NCI-H748 (cell line): Measurements from ENCODE around the gene CFAP58.
A peak's percentile ranks its signal among the peaks of the same experiment; 100 is the strongest.

ENCODE experiments used
- DNase-seq: peaks from one replicate; lab custom pipeline; 2025; ENCODE audit not compliant: unreplicated experiment; lab: John Stamatoyannopoulos, UW

CFAP58 gene

GRCh38 chr10:104333728-104334373, 19.8 kb upstream of the CFAP58 start:
- no peak for DNase-seq

GRCh38 chr10:104334561-104334960, 19.1 kb upstream of the CFAP58 start:
- DNase-seq = no peak

GRCh38 chr10:104334965-104335650, 18.5 kb upstream of the CFAP58 start:
- peak; percentile 51 for DNase-seq

GRCh38 chr10:104336821-104337467, 16.7 kb upstream of the CFAP58 start:
- no peak for DNase-seq

- DNase-seq = no peak
These were observed 16.1 kb upstream of the CFAP58 start for GRCh38 chr10:104337521-104337984.

- DNase-seq = peak; percentile 59
These were observed 15.5 kb upstream of the CFAP58 start, which contains the start of gene ITPRIP for GRCh38 chr10:104337985-104338735. ITPRIP (minus strand) TSS chr10:104338465; CDS start chr10:104316051, 22,414 bp downstream.

GRCh38 chr10:104339469-104340110, 14.0 kb upstream of the CFAP58 start:
- no peak for DNase-seq

- no peak for DNase-seq
These were observed 13.5 kb upstream of the CFAP58 start for GRCh38 chr10:104340111-104340526.

- DNase-seq = no peak
These were observed 13.0 kb upstream of the CFAP58 start for GRCh38 chr10:104340641-104341040.

- DNase-seq = no peak
These were observed 10.7 kb upstream of the CFAP58 start for GRCh38 chr10:104342941-104343411.

GRCh38 chr10:104344219-104344618, 9.4 kb upstream of the CFAP58 start:
- DNase-seq = no peak

GRCh38 chr10:104345515-104345914, 8.1 kb upstream of the CFAP58 start:
- no peak for DNase-seq

GRCh38 chr10:104345941-104346340, 7.7 kb upstream of the CFAP58 start:
- no peak for DNase-seq

- DNase-seq = no peak
These were observed 6.2 kb upstream of the CFAP58 start for GRCh38 chr10:104347295-104348045.

- no peak for DNase-seq
These were observed 5.0 kb upstream of the CFAP58 start for GRCh38 chr10:104348601-104349000.

- no peak for DNase-seq
These were observed 4.0 kb upstream of the CFAP58 start for GRCh38 chr10:104349623-104350126.

- peak; percentile 74 for DNase-seq
These were observed 3.5 kb upstream of the CFAP58 start for GRCh38 chr10:104350127-104350635.

GRCh38 chr10:104351061-104351702, 2.5 kb upstream of the CFAP58 start:
- DNase-seq = no peak

- DNase-seq = peak; percentile 69
These were observed 1.7 kb upstream of the CFAP58 start for GRCh38 chr10:104351919-104352318.
